HL-60 (cell line): ENCODE measurements around the gene GALNT13.

Experiments
- GABPA ChIP-seq: IDR thresholded peaks from 2 replicates; pipeline ENCODE4 v1.6.1; 2012; ENCODE audit warnings: low read depth
- POLR2AphosphoS5 ChIP-seq: IDR thresholded peaks from 2 replicates; pipeline ENCODE4 v1.6.1; 2012; ENCODE audit warnings: low read depth
- SPI1 ChIP-seq: IDR thresholded peaks from 2 replicates; pipeline ENCODE4 v1.6.1; 2012; ENCODE audit warnings: low read depth, mild to moderate bottlenecking, borderline replicate concordance
- TF ChIP-seq, protein P1 (sequence below): IDR thresholded peaks from one replicate; pipeline ENCODE4 v1.5.1; 2011; ENCODE audit warnings: low read length, control low read depth, inconsistent platforms; ENCODE audit not compliant: insufficient read depth
- TF ChIP-seq, protein P2 (sequence below): IDR thresholded peaks from 2 replicates; pipeline ENCODE4 v1.6.1; 2012; ENCODE audit warnings: low read depth; ENCODE audit not compliant: insufficient replicate concordance

DNA sequence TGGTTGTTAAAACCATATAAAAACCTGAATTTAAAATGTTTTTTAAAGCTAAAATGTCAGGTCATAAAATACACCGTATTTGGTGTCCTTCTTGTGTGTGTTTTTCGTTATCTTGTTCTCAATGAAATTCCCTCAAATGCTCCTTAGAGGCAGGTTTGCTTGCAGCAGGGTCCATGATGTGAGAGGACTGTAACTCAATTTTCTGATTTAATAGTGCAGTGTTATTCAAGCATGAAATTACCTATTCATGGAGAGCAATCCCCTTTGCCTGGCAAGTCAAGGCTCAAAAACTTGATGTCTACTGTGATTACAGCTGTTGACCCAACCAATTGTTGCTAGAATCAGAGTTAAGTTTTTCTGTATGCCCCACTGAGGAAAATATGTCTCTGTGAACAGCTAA is 318.2 kb downstream of the GALNT13 start:
- no peak for TF ChIP-seq POLR2AphosphoS5
- TF ChIP-seq, protein P1, sequence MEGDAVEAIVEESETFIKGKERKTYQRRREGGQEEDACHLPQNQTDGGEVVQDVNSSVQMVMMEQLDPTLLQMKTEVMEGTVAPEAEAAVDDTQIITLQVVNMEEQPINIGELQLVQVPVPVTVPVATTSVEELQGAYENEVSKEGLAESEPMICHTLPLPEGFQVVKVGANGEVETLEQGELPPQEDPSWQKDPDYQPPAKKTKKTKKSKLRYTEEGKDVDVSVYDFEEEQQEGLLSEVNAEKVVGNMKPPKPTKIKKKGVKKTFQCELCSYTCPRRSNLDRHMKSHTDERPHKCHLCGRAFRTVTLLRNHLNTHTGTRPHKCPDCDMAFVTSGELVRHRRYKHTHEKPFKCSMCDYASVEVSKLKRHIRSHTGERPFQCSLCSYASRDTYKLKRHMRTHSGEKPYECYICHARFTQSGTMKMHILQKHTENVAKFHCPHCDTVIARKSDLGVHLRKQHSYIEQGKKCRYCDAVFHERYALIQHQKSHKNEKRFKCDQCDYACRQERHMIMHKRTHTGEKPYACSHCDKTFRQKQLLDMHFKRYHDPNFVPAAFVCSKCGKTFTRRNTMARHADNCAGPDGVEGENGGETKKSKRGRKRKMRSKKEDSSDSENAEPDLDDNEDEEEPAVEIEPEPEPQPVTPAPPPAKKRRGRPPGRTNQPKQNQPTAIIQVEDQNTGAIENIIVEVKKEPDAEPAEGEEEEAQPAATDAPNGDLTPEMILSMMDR = no peak
- TF ChIP-seq, protein P2, sequence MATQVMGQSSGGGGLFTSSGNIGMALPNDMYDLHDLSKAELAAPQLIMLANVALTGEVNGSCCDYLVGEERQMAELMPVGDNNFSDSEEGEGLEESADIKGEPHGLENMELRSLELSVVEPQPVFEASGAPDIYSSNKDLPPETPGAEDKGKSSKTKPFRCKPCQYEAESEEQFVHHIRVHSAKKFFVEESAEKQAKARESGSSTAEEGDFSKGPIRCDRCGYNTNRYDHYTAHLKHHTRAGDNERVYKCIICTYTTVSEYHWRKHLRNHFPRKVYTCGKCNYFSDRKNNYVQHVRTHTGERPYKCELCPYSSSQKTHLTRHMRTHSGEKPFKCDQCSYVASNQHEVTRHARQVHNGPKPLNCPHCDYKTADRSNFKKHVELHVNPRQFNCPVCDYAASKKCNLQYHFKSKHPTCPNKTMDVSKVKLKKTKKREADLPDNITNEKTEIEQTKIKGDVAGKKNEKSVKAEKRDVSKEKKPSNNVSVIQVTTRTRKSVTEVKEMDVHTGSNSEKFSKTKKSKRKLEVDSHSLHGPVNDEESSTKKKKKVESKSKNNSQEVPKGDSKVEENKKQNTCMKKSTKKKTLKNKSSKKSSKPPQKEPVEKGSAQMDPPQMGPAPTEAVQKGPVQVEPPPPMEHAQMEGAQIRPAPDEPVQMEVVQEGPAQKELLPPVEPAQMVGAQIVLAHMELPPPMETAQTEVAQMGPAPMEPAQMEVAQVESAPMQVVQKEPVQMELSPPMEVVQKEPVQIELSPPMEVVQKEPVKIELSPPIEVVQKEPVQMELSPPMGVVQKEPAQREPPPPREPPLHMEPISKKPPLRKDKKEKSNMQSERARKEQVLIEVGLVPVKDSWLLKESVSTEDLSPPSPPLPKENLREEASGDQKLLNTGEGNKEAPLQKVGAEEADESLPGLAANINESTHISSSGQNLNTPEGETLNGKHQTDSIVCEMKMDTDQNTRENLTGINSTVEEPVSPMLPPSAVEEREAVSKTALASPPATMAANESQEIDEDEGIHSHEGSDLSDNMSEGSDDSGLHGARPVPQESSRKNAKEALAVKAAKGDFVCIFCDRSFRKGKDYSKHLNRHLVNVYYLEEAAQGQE = no peak
- no peak for TF ChIP-seq GABPA
- TF ChIP-seq SPI1 = no peak
